Endothelial cell (in vitro differentiated cells): ENCODE data around the gene N4BP2L2. TPM values are rescaled to one million over a fixed set of nuclear protein-coding genes. Genes with fewer than 3 reads are reported as not detected.
A peak's percentile ranks its signal among the peaks of the same experiment; 100 is the strongest.

Experiments
- DNase-seq: peaks from one replicate; pipeline ENCODE4 v3.0.0; 2021; ENCODE audit warnings: low spot score
- H3K27ac Mint-ChIP-seq: one replicate; pipeline ENCODE4 v1.8.0; 2021; ENCODE audit warnings: mixed read lengths, inconsistent platforms; ENCODE audit not compliant: unreplicated experiment
- H3K27me3 Mint-ChIP-seq: one replicate; pipeline ENCODE4 v1.8.0; 2021; ENCODE audit warnings: mild to moderate bottlenecking, moderate library complexity, mixed read lengths, inconsistent platforms; ENCODE audit not compliant: unreplicated experiment
- H3K36me3 Mint-ChIP-seq: one replicate; pipeline ENCODE4 v1.8.0; 2021; ENCODE audit warnings: mild to moderate bottlenecking, low read depth, mixed read lengths, inconsistent platforms; ENCODE audit not compliant: unreplicated experiment
- H3K4me1 Mint-ChIP-seq: one replicate; pipeline ENCODE4 v1.8.0; 2021; ENCODE audit warnings: mild to moderate bottlenecking, mixed read lengths, inconsistent platforms; ENCODE audit not compliant: unreplicated experiment
- H3K4me3 Mint-ChIP-seq: one replicate; pipeline ENCODE4 v1.8.0; 2021; ENCODE audit warnings: mild to moderate bottlenecking, mixed read lengths, inconsistent platforms; ENCODE audit not compliant: unreplicated experiment
- H3K9me3 Mint-ChIP-seq: one replicate; pipeline ENCODE4 v1.8.0; 2021; ENCODE audit warnings: mixed read lengths, inconsistent platforms; ENCODE audit not compliant: unreplicated experiment
- total RNA-seq: library from RNA; stranded (reverse); fragmentation: NEBNext Ultra II Directional; extraction: Animal tissue kit (Norgen Biotek cat#: 25700); gene quantifications from one replicate; pipeline ENCODE4 v1.2.1, GENCODE V29; 2021; ENCODE audit not compliant: unreplicated experiment
- TF ChIP-seq, protein P1 (sequence below): fragments of 200-600 bp; sonication (generic); IDR thresholded peaks from one replicate; pipeline ENCODE4 v1.5.0; 2021; ENCODE audit warnings: antibody characterized with exemption; ENCODE audit not compliant: unreplicated experiment

N4BP2L2 gene
- total RNA-seq, 1 donor from 2014 or later = 81.1 TPM

DNA sequence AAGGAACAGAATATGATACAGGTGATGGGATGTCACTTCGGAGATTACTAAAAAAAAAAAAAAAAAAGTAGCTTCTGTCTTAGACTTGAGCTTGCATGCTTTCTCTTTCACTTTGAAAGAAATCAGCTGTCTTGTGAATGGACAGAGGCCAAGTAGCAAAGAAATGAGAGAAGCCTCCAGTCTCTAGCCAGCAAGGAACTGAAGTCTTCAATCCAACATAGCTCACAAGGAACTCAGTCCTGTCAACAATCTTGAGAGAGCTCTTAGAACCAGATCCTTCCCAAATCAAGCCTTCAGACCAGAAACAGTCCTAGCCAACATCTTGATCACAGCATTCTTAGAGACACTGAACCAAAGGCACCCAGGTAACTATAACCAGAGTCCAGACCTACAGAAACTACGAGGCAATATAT, 7.7 kb downstream of the N4BP2L2 start:
- peaks cover 2% of the 10 kb centered on the region for H3K36me3 Mint-ChIP-seq

DNA sequence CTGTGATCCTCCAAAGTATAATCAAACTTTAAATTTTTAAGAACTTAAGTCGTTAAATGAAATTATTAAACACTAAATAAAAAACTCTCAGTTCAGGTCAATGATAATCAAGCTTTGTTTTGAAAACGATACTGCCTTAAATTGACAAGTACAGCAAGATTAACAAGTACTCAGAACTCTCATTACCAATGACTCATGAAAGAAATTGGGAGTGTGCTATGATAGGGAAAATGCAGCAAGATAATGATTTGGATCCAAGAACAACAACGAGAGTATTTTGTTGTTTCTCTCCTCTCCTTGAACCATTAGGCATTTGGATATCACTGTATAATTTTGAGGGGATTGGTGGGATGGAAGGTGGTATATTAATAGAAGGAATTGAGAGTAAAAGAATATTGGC, 10.2 kb downstream of the N4BP2L2 start:
- no peak for DNase-seq
- H3K27ac Mint-ChIP-seq = no peak overlapping the region
- no peaks in the 10 kb centered on the region for H3K9me3 Mint-ChIP-seq

More for the DNA sequence above, 7.7 kb downstream of the N4BP2L2 start:
- Mint-ChIP-seq H3K9me3 (no peaks in the 10 kb centered on the region), H3K4me1 (peaks cover 2% of the 10 kb centered on the region), H3K27ac (peak overlapping the region; percentile 55), H3K4me3 (no peak overlapping the region), H3K27me3 (peaks cover 2% of the 10 kb centered on the region)
- TF ChIP-seq, protein P1, sequence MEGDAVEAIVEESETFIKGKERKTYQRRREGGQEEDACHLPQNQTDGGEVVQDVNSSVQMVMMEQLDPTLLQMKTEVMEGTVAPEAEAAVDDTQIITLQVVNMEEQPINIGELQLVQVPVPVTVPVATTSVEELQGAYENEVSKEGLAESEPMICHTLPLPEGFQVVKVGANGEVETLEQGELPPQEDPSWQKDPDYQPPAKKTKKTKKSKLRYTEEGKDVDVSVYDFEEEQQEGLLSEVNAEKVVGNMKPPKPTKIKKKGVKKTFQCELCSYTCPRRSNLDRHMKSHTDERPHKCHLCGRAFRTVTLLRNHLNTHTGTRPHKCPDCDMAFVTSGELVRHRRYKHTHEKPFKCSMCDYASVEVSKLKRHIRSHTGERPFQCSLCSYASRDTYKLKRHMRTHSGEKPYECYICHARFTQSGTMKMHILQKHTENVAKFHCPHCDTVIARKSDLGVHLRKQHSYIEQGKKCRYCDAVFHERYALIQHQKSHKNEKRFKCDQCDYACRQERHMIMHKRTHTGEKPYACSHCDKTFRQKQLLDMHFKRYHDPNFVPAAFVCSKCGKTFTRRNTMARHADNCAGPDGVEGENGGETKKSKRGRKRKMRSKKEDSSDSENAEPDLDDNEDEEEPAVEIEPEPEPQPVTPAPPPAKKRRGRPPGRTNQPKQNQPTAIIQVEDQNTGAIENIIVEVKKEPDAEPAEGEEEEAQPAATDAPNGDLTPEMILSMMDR = no peak
- no peak for DNase-seq

DNA sequence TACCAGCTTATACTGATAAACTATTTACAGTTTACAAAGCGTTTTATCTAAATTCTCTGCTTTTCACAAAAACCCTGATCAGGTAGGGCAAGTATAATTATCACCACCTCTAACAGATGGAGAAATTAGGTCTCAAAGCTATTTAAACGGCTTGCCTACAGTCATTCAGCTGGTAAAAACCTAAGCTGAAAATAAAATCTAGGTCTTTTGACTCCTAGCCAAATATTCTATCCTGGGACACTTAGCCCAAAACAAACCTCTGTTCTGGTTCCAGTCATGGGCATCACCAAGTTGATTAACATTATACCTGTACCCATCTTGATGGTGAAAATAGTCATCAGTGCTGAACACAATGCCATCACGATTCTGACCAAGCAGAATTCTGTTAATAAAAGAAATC, 11.4 kb downstream of the N4BP2L2 start:
- DNase-seq = no peak
- TF ChIP-seq, protein P1 = no peak
- Mint-ChIP-seq H3K36me3 (no peaks in the 10 kb centered on the region), H3K4me1 (peaks cover 2% of the 10 kb centered on the region), H3K27ac (no peak overlapping the region), H3K4me3 (no peak overlapping the region), H3K27me3 (no peaks in the 10 kb centered on the region), H3K9me3 (no peaks in the 10 kb centered on the region)

More for the DNA sequence above, 10.2 kb downstream of the N4BP2L2 start:
- TF ChIP-seq, protein P1 = no peak
- no peak overlapping the region for H3K4me3 Mint-ChIP-seq
- H3K27me3 Mint-ChIP-seq = no peaks in the 10 kb centered on the region
- H3K36me3 Mint-ChIP-seq = no peaks in the 10 kb centered on the region
- peaks cover 2% of the 10 kb centered on the region for H3K4me1 Mint-ChIP-seq

DNA sequence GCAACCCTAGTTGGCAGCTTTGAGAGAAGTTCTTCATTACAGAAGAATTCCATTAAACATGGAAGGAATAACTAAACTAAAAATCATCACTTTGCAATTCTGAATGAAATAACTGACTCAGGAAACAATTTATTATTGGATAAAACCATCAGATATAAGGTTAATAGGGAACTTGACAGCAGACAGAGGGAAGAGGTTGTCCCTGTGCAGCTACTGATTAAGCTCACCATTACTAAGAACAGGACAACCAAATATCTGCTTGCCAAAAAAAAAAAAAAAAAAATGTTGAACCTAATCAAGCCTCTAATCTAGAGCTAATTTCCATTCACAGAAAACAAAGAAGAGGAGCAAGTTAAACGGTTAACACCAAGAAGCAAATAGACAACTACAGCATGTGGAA, 12.8 kb downstream of the N4BP2L2 start:
- Mint-ChIP-seq H3K36me3 (no peaks in the 10 kb centered on the region), H3K4me3 (no peak overlapping the region), H3K9me3 (no peaks in the 10 kb centered on the region), H3K27ac (no peak overlapping the region), H3K27me3 (no peaks in the 10 kb centered on the region), H3K4me1 (no peaks in the 10 kb centered on the region)
- TF ChIP-seq, protein P1 = no peak
- no peak for DNase-seq

DNA sequence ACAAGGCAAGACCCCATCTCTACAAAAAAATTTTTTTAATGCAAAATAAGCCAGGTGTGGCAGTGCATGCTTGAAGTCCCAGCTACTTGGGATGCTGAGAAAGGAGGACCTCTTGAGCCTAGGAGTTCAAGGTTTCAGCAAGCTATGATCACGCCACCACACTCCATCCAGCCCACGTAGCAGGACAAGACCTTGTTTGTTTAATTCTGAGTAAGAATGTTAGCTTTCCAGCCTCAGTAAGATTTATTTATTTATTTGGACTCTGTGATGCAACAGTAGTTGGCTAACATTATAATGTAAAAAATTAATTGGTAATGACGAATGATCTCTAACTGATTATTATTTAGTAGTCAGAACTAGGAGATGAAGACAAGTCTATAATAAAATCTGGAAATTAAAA, 23.3 kb downstream of the N4BP2L2 start:
- H3K27me3 Mint-ChIP-seq = no peaks in the 10 kb centered on the region
- H3K27ac Mint-ChIP-seq = no peak overlapping the region
- TF ChIP-seq, protein P1 = no peak
- no peak overlapping the region for H3K4me3 Mint-ChIP-seq
- H3K4me1 Mint-ChIP-seq = no peaks in the 10 kb centered on the region
- no peaks in the 10 kb centered on the region for H3K36me3 Mint-ChIP-seq
- DNase-seq = no peak
- no peaks in the 10 kb centered on the region for H3K9me3 Mint-ChIP-seq
